ENCODE results near the gene STIM1.
"Not testable (repeated sequence)": the region's sequence is repeated elsewhere in the genome, so short reads cannot be mapped to it uniquely, and the experiment has no call there.

STIM1 gene

GRCh38 chr11:3890014-3890413, 34.5 kb downstream of the STIM1 start:
- FAIRE-seq, result no peak

GRCh38 chr11:3890806-3891205, 35.3 kb downstream of the STIM1 start:
- FAIRE-seq, result no peak

- no peak for FAIRE-seq
Observed at GRCh38 chr11:3891751-3892150, 36.3 kb downstream of the STIM1 start.

GRCh38 chr11:3892156-3892555, 36.7 kb downstream of the STIM1 start:
- FAIRE-seq, result no peak

GRCh38 chr11:3893311-3893710, 37.8 kb downstream of the STIM1 start:
- no peak for FAIRE-seq

- no peak for FAIRE-seq
Observed at GRCh38 chr11:3894128-3894731, 38.8 kb downstream of the STIM1 start.

GRCh38 chr11:3896644-3897043, 41.2 kb downstream of the STIM1 start:
- FAIRE-seq, result no peak

- not testable (repeated sequence) for FAIRE-seq
Observed at GRCh38 chr11:3900230-3900629, 44.8 kb downstream of the STIM1 start.

GRCh38 chr11:3901249-3902025, 46.0 kb downstream of the STIM1 start:
- no peak for FAIRE-seq

GRCh38 chr11:3902441-3902840, 47.0 kb downstream of the STIM1 start:
- FAIRE-seq, result no peak

GRCh38 chr11:3903207-3903896, 47.9 kb downstream of the STIM1 start:
- no peak for FAIRE-seq

GRCh38 chr11:3904228-3904627, 48.8 kb downstream of the STIM1 start:
- FAIRE-seq, result no peak

GRCh38 chr11:3905080-3905953, 49.9 kb downstream of the STIM1 start:
- no peak for FAIRE-seq

GRCh38 chr11:3906166-3906565, 50.7 kb downstream of the STIM1 start:
- FAIRE-seq, result no peak

- FAIRE-seq, result no peak
Observed at GRCh38 chr11:3907590-3907989, 52.1 kb downstream of the STIM1 start.

GRCh38 chr11:3909901-3910300, 54.4 kb downstream of the STIM1 start:
- no peak for FAIRE-seq

- FAIRE-seq, result no peak
Observed at GRCh38 chr11:3911908-3912505, 56.5 kb downstream of the STIM1 start.

- no peak for FAIRE-seq
Observed at GRCh38 chr11:3913921-3914320, 58.5 kb downstream of the STIM1 start.

- FAIRE-seq, result no peak
Observed at GRCh38 chr11:3914805-3915204, 59.3 kb downstream of the STIM1 start.

- no peak for FAIRE-seq
Observed at GRCh38 chr11:3916962-3917361, 61.5 kb downstream of the STIM1 start.

- no peak for FAIRE-seq
Observed at GRCh38 chr11:3920148-3920852, 64.8 kb downstream of the STIM1 start.

GRCh38 chr11:3922056-3922455, 66.6 kb downstream of the STIM1 start:
- FAIRE-seq, result no peak

Data from G401.6 (cell line).